NCI-H748 (cell line): ENCODE data around the gene L3MBTL4.
A peak's percentile ranks its signal among the peaks of the same experiment; 100 is the strongest.
"Not testable (repeated sequence)": the region's sequence is repeated elsewhere in the genome, so short reads cannot be mapped to it uniquely, and the experiment has no call there.

Source experiments
- DNase-seq: peaks from one replicate; lab custom pipeline; 2025; ENCODE audit not compliant: unreplicated experiment; lab: John Stamatoyannopoulos, UW

L3MBTL4 gene

GRCh38 chr18:6414723-6415417 is at the start of gene L3MBTL4:
L3MBTL4 (minus strand) TSS chr18:6414911; CDS start chr18:6311625, 103,286 bp downstream.
- peak; percentile 63 for DNase-seq

GRCh38 chr18:6452194-6452593 is 37.5 kb upstream of the L3MBTL4 start:
- no peak for DNase-seq

DNA sequence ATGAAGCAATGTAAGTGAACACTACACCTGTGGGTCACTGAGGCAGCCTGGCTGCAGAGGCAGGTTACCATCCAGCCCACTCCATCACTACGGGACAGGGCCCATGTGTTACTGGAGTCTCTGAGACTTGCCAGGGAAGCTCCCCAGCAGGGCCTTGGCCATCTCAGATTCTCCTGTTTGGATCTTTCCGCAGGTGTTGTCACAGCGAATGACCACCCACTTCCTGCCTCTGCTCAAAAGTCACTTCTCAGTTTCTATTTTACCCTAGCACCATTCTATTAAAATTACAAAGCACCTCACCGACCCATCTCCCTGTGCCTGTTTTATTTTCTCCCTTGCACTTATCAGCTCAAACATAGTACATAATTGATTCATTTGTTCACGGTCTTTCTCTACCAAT is 34.5 kb upstream of the L3MBTL4 start:
- DNase-seq, result no peak

- no peak for DNase-seq
These were observed 29.9 kb upstream of the L3MBTL4 start for GRCh38 chr18:6444466-6445228.

DNA sequence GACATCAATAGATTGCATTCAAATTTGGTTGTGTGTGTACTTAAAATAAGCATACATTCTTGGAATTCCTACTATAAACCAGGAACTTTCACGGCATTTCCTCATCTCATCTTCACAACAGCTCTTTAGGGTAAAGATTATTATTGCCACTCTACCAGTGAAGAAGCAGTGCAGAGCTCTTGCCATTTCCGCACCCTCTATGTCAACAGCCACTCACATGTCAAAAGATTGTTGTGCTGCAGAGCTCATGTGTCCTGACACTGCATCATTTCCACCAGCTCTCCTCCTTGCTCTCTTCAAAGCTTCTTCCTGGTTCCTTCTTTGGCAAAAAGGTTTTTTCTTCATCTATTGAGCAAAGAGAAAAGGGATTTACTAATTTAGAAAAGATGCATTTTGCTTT is 26.5 kb upstream of the L3MBTL4 start:
- DNase-seq, result no peak

DNA sequence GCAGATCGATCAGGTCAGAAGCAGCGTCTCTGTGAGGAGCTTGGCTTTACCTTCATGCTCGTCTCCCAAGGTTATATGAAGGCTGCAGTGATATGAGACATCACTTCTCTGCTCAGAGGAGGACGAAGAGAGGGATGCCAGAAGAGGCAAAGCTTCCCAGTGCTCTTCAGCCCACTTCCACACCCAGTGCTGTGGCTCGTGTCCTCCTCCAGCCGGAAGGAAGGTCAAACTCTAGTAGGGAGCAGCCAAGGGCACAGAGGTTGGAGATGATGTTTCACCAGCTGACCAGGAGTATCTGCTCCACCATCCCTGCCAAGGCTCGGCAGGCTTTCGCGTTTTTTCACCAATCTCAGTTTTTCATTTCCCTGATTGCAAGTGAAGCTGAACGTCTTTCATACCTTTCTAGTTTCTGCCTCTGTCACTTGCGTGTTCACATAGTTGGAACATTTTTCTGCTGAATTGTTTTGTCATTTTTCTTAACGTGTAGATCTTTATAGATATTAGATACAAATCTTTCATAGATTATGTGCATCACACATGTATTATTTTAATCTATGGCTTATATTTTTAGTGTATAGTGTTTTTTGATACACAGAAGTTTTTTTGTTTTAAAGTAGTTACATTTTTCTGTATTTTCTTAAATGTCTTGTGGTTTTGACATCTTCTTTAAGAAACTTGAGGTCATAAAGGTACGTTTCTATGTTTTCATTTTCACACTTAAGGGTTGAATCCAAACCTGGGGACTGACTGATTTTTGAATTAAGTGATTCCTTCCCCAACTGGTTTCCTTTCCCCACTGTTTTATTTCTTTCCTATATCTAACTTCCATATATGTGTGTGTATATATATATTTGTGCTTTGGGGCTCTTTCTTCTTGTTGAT is 23.5 kb upstream of the L3MBTL4 start:
- no peak for DNase-seq

DNA sequence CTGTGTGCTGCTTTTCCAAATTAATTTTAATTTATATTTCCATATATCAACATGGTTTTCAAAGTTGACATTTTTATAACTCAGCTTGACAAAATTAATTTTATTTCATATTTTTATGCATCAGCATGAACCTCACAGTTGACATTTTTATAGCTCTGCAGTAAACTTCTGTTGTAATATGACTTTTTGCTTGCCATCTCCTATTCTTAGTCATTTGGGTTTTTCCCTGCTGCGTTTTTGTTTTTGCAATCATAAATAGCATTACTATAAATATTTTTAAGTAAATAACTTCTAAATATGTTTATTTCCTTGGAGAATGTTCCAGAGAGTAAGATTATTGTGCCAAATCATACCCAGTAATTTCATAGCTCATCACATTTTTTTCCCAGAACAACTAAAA is 21.0 kb upstream of the L3MBTL4 start:
- DNase-seq, result no peak

GRCh38 chr18:6434987-6435709 is 20.4 kb upstream of the L3MBTL4 start:
- DNase-seq, result no peak

DNA sequence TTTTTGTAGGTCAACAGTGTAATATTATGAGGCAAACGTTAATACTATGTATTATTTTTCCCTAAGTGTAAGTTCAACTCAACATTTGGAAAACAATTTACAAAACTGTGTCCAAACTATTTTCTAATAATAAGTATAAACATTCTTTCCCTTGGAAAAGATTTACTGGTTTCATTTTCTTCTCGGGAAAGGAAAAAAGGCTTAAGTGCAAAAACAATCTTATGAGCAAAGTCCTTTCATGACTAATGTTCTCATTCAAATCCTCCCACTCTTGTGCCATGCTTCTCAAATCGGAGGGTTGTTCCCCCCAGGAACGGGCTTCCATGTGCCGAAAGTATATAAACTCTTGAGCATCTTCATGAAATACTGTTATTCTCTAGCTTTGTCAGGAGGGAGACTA is 19.8 kb upstream of the L3MBTL4 start:
- DNase-seq, result no peak

- no peak for DNase-seq
These were observed 17.1 kb upstream of the L3MBTL4 start for GRCh38 chr18:6431659-6432318.

DNA sequence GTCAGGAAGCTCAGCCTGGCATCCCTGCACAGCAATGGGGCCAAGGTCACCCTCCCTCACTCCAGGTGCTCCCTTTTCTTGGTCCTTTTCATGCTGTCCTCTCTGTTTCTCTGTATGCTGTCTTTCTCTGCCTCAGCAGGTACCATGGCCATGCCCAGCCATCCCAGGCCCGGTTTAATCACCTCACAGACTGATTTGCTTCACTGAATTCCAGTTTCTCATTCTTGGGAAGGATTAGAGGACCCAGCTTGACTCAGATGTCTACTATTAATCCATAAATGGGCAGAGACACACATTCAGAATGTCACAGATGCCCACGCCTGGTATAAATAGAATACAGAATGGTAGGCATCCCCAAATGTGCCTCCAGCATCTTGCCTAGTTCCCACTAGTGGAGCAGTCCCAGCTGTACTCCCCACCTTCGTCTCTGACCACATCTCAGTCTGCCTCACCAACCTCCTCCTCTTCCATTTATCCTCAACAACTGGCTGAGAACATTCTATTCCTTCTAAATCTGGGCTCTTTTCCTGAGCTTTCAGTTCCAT is 14.2 kb upstream of the L3MBTL4 start:
- DNase-seq, result no peak

DNA sequence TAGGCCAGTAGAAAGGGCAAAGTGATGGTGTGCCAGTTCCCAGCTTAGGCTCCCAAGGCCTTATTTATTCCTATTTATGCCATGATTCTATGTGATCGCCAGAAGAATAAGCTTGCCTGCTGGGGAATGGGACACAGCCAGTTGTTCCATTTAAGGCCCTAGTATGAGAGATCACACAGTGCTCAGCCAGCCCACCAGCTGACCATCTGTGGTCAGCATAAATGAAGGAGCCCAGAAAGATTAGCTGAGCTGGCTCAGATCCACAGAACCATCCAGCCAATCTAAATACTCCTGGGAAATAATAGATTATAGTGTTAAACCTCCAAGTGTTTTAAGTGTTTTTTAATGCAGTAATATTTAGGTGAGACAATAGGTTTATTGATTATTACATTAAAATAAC is 12.6 kb upstream of the L3MBTL4 start:
- no peak for DNase-seq

GRCh38 chr18:6423289-6423688 is 8.6 kb upstream of the L3MBTL4 start:
- DNase-seq, result no peak

DNA sequence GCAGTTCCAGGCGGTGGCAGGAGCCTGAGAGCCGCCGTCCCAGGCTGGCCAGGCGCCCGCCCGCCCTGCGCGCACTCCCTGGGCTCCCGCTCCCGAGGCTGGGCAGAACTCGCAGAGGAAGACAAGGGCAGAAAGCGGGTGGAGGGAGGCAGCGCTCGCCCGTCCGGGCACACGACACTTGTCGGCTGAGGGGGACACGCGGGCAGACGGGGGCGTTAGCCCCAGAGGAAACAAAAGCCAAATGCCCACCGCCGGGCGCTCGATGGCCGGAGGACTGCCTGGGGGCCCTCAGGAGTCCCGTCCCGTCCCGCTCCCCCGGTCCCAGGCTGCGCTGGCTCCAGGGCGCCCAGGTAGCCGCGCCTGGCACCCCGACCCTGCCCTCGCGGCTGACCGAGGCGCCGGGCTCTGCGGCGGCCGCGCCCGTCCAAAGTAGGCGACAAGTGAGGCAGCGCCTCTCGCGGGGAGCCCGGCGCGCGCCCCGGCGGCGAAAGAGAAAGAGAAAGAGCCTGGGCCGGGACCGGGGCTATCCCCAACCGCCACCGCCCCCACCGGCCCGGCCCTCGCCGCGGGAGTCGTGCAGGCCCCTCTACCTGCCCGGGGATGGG is 491 bp downstream of the L3MBTL4 start:
- peak; percentile 58 for DNase-seq

DNA sequence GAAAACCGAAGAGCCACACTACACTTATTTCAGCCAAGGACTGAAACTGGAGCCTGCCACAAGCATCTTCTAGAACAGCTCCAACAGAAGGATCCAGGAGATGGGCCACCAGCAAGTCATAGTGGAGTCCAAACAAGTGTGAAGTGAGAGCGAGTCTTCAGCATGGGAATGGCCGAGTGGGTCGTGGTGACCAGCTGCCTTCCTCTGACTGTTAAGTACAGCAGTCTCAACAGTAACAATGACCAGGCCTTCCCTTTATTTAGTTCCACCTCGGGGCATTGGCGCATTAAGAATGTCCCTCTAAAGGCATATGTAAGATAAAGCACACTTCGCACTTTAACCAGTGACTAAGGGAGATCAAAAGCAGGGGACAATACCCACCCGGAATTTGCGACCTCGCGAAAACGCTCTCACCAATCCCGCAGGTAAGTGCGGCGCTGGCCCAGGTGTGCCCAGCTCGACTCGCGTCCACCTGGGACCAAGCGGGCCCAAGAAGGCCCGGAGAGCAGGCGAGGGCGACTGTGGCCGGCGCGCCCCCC is 1.1 kb downstream of the L3MBTL4 start:
- DNase-seq, result peak; percentile 43

GRCh38 chr18:6412933-6413472 is 1.7 kb downstream of the L3MBTL4 start:
- DNase-seq, result no peak

DNA sequence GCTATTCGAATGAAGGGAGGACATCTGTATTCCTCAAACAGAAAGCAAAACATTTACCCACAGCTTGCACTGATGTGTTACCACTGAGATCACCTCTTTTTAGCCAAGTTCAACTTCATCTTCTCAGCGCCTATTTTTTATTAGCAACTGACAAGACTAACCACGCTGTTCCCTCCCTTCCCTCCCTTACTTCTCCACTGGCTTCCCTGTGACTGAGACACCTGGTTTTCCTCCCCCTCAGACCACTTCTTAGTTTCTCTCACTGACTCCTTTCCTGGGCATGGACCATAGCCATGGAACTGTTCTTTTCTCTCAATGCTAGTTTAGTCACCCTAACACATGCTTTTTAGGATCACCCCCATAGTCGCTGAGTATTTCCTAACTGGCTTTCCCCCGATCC is 3.3 kb downstream of the L3MBTL4 start:
- DNase-seq, result no peak

- no peak for DNase-seq
These were observed 4.8 kb downstream of the L3MBTL4 start for GRCh38 chr18:6409933-6410332.

DNA sequence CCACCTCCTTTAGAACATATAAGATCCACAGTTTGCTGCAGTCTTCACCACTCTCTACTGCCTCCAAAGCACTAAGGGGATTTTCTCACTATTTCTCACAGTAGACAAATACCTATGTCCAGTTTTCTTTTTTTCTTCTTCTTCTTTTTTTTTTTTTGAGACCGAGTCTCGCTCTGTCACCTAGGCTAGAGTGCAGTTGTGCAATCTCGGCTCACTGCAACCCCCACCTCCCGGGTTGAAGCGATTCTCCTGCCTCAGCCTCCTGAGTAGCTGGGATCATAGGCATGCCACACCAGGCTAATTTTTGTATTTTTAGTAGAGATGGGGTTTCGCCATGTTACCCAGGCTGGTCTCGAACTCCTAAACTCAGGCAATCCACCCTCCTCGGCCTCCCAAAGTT is 6.2 kb downstream of the L3MBTL4 start:
- not testable (repeated sequence) for DNase-seq
